Common myeloid progenitor, CD34-positive (primary cell): ENCODE measurements around the gene ADGRA1.

Source experiments
- CTCF ChIA-PET: fragments of 350-600 bp; sonication (Branson Sonifier 250); formaldehyde crosslinking; loops from one replicate; lab custom pipeline; 2021; ENCODE audit warnings: antibody characterized with exemption; lab: Charles Lee
- POLR2A ChIA-PET: fragments of 350-600 bp; sonication (Branson Sonifier 250); formaldehyde crosslinking; loops from one replicate; lab custom pipeline; 2021; ENCODE audit warnings: antibody characterized with exemption; lab: Charles Lee
- DNase-seq, 3 donors: peaks; one replicate each; pipeline versions ENCODE4 v3.0.0 to v3.0.0-alpha.2; 2013
- H3K27ac ChIP-seq, 2 experiments: 1 replicate in 1 of 2; 2 replicates in 1 of 2; pipeline ENCODE4 v1.7.0; 2013; ENCODE audit warnings: inconsistent platforms in 2 of 2, low read length in 2 of 2, mild to moderate bottlenecking in 2 of 2, low read depth in 1 of 2, moderate library complexity in 1 of 2; ENCODE audit not compliant: severe bottlenecking in 2 of 2, insufficient read depth in 1 of 2, poor library complexity in 1 of 2
- H3K27me3 ChIP-seq, 5 experiments: replicated peaks in 2 of 5; 1 replicate in 3 of 5; 2 replicates in 2 of 5; pipeline versions ENCODE4 v1.6.1 to v1.7.0; 2013; ENCODE audit warnings: low read length in 4 of 5, mild to moderate bottlenecking in 2 of 5, moderate library complexity in 2 of 5, inconsistent platforms in 1 of 5; ENCODE audit not compliant: insufficient read depth in 5 of 5, control insufficient read depth in 4 of 5
- H3K36me3 ChIP-seq, 4 experiments: 1 replicate in 2 of 4; 2 replicates in 2 of 4; pipeline versions ENCODE4 v1.6.1 to v1.7.0; 2013; ENCODE audit warnings: low read length in 3 of 4, control low read depth in 1 of 4, mild to moderate bottlenecking in 1 of 4; ENCODE audit not compliant: control insufficient read depth in 4 of 4, insufficient read depth in 4 of 4
- H3K4me1 ChIP-seq, 4 experiments: 1 replicate in 3 of 4; 2 replicates in 1 of 4; pipeline versions ENCODE4 v1.6.1 to v1.7.1; 2013; ENCODE audit warnings: low read length in 3 of 4, mild to moderate bottlenecking in 3 of 4, control low read depth in 1 of 4, inconsistent platforms in 1 of 4, moderate library complexity in 1 of 4; ENCODE audit not compliant: control insufficient read depth in 4 of 4, insufficient read depth in 4 of 4; ENCODE audit errors: control extremely low read depth in 1 of 4
- H3K4me3 ChIP-seq, 7 experiments: 1 replicate in 4 of 7; 2 replicates in 3 of 7; pipeline versions ENCODE4 v1.5.1 to v1.7.0; 2013; ENCODE audit warnings: mild to moderate bottlenecking in 7 of 7, low read length in 6 of 7, moderate library complexity in 6 of 7, inconsistent platforms in 2 of 7, low read depth in 2 of 7, control low read depth in 1 of 7; ENCODE audit not compliant: insufficient read depth in 4 of 7, control insufficient read depth in 1 of 7; ENCODE audit errors: extremely low read depth in 1 of 7
- H3K9me3 ChIP-seq, 5 experiments: 1 replicate in 4 of 5; 2 replicates in 1 of 5; pipeline versions ENCODE4 v1.6.1 to v1.7.1; 2013; ENCODE audit warnings: low read length in 4 of 5, mild to moderate bottlenecking in 2 of 5, inconsistent platforms in 1 of 5, low read depth in 1 of 5, moderate library complexity in 1 of 5; ENCODE audit not compliant: control insufficient read depth in 4 of 5, insufficient read depth in 2 of 5; ENCODE audit errors: control extremely low read depth in 1 of 5
- WGBS: methylation state at CpG from one replicate; pipeline ENCODE4 v1.1.5; 2013; ENCODE audit not compliant: insufficient coverage; 5-methylcytosine and 5-hydroxymethylcytosine counted together

The ADGRA1 gene

GRCh38 chr10:133055470-133055869, 32.3 kb upstream of the ADGRA1 start:
- peaks cover 0 to 2% (median 0%) of the 10 kb centered on the region in 5 experiments for H3K9me3 ChIP-seq
- DNase-seq = no peak
- 14% methylated on average over 2 of the region's 2 CpGs for WGBS
- H3K4me3 ChIP-seq = no peak overlapping the region
- POLR2A ChIA-PET = no interaction called here
- H3K36me3 ChIP-seq = no peaks in the 10 kb centered on the region
- CTCF ChIA-PET = interaction anchor here (1.5 kb wide), 1 partner anchor 11 kb away, joined by 3 read pairs; no protein-coding TSS in a partner anchor
- H3K4me1 ChIP-seq = peaks cover 0 to 16% (median 13%) of the 10 kb centered on the region in 4 experiments
- H3K27me3 ChIP-seq = peaks cover 0 to 13% (median 3%) of the 10 kb centered on the region in 5 experiments
- H3K27ac ChIP-seq = no peak overlapping the region

- Histone ChIP-seq H3K9me3 (peaks cover 0 to 2% (median 0%) of the 10 kb centered on the region in 5 experiments), H3K27ac (no peak overlapping the region), H3K4me3 (no peak overlapping the region), H3K27me3 (peaks cover 0 to 18% (median 3%) of the 10 kb centered on the region in 5 experiments), H3K4me1 (peaks cover 0 to 16% (median 13%) of the 10 kb centered on the region in 4 experiments), H3K36me3 (no peaks in the 10 kb centered on the region)
- no peak for DNase-seq
- WGBS = 96% methylated on average over 13 of the region's 13 CpGs
- CTCF ChIA-PET = no interaction called here
- POLR2A ChIA-PET = no interaction called here
Measured at GRCh38 chr10:133056001-133056400, 31.7 kb upstream of the ADGRA1 start.

GRCh38 chr10:133056651-133057178, 31.0 kb upstream of the ADGRA1 start:
- peaks cover 0 to 16% (median 13%) of the 10 kb centered on the region in 4 experiments for H3K4me1 ChIP-seq
- WGBS = 93% methylated on average over 14 of the region's 19 CpGs
- ChIA-PET POLR2A (no interaction called here), CTCF (no interaction called here)
- no peak overlapping the region for H3K4me3 ChIP-seq
- no peak overlapping the region for H3K27ac ChIP-seq
- peaks cover 0 to 23% (median 3%) of the 10 kb centered on the region in 5 experiments for H3K27me3 ChIP-seq
- H3K9me3 ChIP-seq = peaks cover 0 to 2% (median 0%) of the 10 kb centered on the region in 5 experiments
- H3K36me3 ChIP-seq = no peaks in the 10 kb centered on the region
- DNase-seq = peak in 1 of 3 donors; percentile 9

- peak; percentile 43 to 81 (median 79) for DNase-seq
- Histone ChIP-seq H3K36me3 (no peaks in the 10 kb centered on the region), H3K4me1 (peaks cover 0 to 16% (median 13%) of the 10 kb centered on the region in 4 experiments), H3K27ac (no peak overlapping the region), H3K9me3 (peaks cover 0 to 2% (median 0%) of the 10 kb centered on the region in 5 experiments), H3K27me3 (peaks cover 0 to 31% (median 3%) of the 10 kb centered on the region in 5 experiments), H3K4me3 (peak overlapping the region in 1 of 7 experiments; percentile 48)
- WGBS = 0% methylated on average over 6 of the region's 13 CpGs
- ChIA-PET CTCF (no interaction called here), POLR2A (no interaction called here)
Measured at GRCh38 chr10:133058331-133059092, 29.2 kb upstream of the ADGRA1 start.

DNA sequence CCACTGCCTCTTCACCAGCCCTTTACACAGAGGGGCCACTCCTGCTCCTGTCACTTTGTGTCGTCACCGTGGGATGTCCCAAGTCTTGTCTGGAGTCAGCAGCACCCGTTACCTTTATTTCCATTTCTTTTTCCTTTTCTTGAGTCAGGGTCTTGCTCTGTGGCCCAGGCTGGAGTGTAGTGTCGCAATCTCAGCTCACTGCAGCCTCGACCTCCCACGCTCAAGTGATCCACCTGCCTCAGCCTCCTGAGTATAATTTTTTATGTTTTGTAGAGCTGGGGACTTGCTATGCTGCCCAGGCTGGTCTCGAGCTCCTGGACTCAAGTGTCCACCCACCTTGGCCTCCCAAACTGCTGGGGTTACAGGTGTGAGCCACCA, 28.6 kb upstream of the ADGRA1 start:
- DNase-seq = no peak
- peaks cover 0 to 31% (median 3%) of the 10 kb centered on the region in 5 experiments for H3K27me3 ChIP-seq
- 96% methylated on average over 5 of the region's 7 CpGs for WGBS
- peaks cover 0 to 16% (median 13%) of the 10 kb centered on the region in 4 experiments for H3K4me1 ChIP-seq
- ChIA-PET POLR2A (no interaction called here), CTCF (no interaction called here)
- H3K9me3 ChIP-seq = peaks cover 0 to 2% (median 0%) of the 10 kb centered on the region in 5 experiments
- H3K36me3 ChIP-seq = no peaks in the 10 kb centered on the region
- no peak overlapping the region for H3K27ac ChIP-seq
- H3K4me3 ChIP-seq = no peak overlapping the region

DNA sequence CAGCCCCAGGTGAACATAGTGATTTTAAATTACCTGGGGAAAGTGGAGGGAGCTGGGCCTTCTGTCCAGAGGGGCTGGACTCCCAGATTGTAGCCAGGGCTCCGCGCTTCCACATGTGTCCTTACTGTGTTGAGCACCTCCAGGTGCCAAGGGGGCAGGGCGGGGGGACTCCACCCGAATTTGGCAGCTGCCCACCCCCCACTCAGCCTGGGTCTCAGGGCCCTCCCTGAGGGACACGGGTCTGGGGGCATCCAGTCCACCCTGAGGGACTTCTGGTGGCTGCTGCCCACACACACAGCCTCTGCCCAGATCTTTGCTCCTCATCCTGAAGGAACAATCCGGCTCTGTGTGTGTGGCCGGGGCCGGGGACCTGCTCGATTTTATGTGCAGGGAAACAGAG, 28.2 kb upstream of the ADGRA1 start:
- ChIA-PET POLR2A (no interaction called here), CTCF (no interaction called here)
- Histone ChIP-seq H3K27ac (no peak overlapping the region), H3K36me3 (no peaks in the 10 kb centered on the region), H3K9me3 (peaks cover 0 to 2% (median 0%) of the 10 kb centered on the region in 5 experiments), H3K27me3 (peaks cover 0 to 33% (median 2%) of the 10 kb centered on the region in 5 experiments), H3K4me3 (no peak overlapping the region), H3K4me1 (peaks cover 0 to 16% (median 13%) of the 10 kb centered on the region in 4 experiments)
- no peak for DNase-seq
- WGBS = 97% methylated on average over 9 of the region's 9 CpGs

DNA sequence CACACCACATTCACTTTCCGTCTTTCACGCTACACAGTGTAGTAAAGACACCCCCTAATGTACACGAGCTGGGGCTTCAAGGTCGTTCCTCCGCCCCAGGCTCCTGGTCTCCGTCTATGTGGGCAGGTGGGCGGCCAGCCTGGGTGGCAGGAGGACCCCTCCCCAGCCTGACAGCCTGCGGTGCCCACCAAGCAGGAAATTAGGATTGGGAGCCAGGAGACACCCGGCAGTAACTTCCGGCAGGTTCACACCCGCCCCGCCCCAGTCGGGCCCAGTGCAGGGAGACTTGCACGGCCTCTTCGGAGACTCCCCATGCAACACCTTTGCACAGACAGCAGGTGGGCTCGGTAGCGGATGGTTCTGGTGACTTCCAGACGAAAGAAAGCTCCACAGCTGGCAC, 27.7 kb upstream of the ADGRA1 start:
- ChIA-PET POLR2A (no interaction called here), CTCF (no interaction called here)
- H3K9me3 ChIP-seq = peaks cover 0 to 2% (median 0%) of the 10 kb centered on the region in 5 experiments
- no peaks in the 10 kb centered on the region for H3K36me3 ChIP-seq
- no peak overlapping the region for H3K27ac ChIP-seq
- no peak for DNase-seq
- peaks cover 0 to 16% (median 13%) of the 10 kb centered on the region in 4 experiments for H3K4me1 ChIP-seq
- H3K27me3 ChIP-seq = peaks cover 0 to 31% (median 2%) of the 10 kb centered on the region in 5 experiments
- H3K4me3 ChIP-seq = no peak overlapping the region
- WGBS = 97% methylated on average over 18 of the region's 18 CpGs
